Astrocyte (in vitro differentiated cells and primary cell): Measurements from ENCODE around the gene IRF4. TPM values are rescaled to one million over a fixed set of nuclear protein-coding genes. Genes with fewer than 3 reads are reported as not detected.

Source experiments
- DNase-seq: peaks from one replicate; pipeline ENCODE4 v3.0.0-alpha.2; 2010; ENCODE audit warnings: low read depth
- FAIRE-seq: peaks from 2 replicates; lab custom pipeline; 2011; peaks lifted over from hg19 to GRCh38; lab: Jason Lieb, UNC
- H2AFZ ChIP-seq: 2 replicates; pipeline ENCODE4 v1.6.0; 2012; ENCODE audit warnings: low read depth, low read length, inconsistent platforms
- H3K27ac ChIP-seq: 2 replicates; pipeline ENCODE4 v1.5.1; 2011; ENCODE audit warnings: low read depth, low read length, inconsistent platforms
- H3K27me3 ChIP-seq: 2 replicates; pipeline ENCODE4 v1.6.0; 2011; ENCODE audit warnings: low read length, inconsistent platforms; ENCODE audit not compliant: insufficient read depth
- H3K36me3 ChIP-seq: 2 replicates; pipeline ENCODE4 v1.5.1; 2011; ENCODE audit warnings: low read length, inconsistent platforms; ENCODE audit not compliant: insufficient read depth
- H3K4me1 ChIP-seq: 2 replicates; pipeline ENCODE4 v1.5.1; 2011; ENCODE audit warnings: low read length, inconsistent platforms; ENCODE audit not compliant: insufficient read depth
- H3K4me2 ChIP-seq: 2 replicates; pipeline ENCODE4 v1.6.0; 2012; ENCODE audit warnings: low read length, inconsistent platforms
- H3K4me3 ChIP-seq: 2 replicates; pipeline ENCODE4 v1.5.1; 2011; ENCODE audit warnings: low read depth, mild to moderate bottlenecking, low read length, inconsistent platforms; ENCODE audit not compliant: insufficient read depth
- H3K79me2 ChIP-seq: 2 replicates; pipeline ENCODE4 v1.6.0; 2012; ENCODE audit warnings: mild to moderate bottlenecking, low read length, inconsistent platforms; ENCODE audit not compliant: insufficient read depth
- H3K9ac ChIP-seq: 2 replicates; pipeline ENCODE4 v1.6.0; 2012; ENCODE audit warnings: mild to moderate bottlenecking, low read length, inconsistent platforms
- H3K9me3 ChIP-seq: 2 replicates; pipeline ENCODE4 v1.5.1; 2012; ENCODE audit warnings: low read depth, mild to moderate bottlenecking, low read length, inconsistent platforms; ENCODE audit not compliant: insufficient read depth
- H4K20me1 ChIP-seq: 2 replicates; pipeline ENCODE4 v1.6.0; 2012; ENCODE audit warnings: low read length, inconsistent platforms; ENCODE audit not compliant: insufficient read depth
- H3K27ac Mint-ChIP-seq: one replicate; pipeline ENCODE4 v1.8.0; 2021; ENCODE audit warnings: mild to moderate bottlenecking, mixed read lengths; ENCODE audit not compliant: unreplicated experiment
- H3K27me3 Mint-ChIP-seq: one replicate; pipeline ENCODE4 v1.8.0; 2021; ENCODE audit warnings: low read depth, mixed read lengths; ENCODE audit not compliant: unreplicated experiment
- H3K36me3 Mint-ChIP-seq: one replicate; pipeline ENCODE4 v1.8.0; 2021; ENCODE audit warnings: low read depth, mixed read lengths; ENCODE audit not compliant: unreplicated experiment
- H3K4me1 Mint-ChIP-seq: one replicate; pipeline ENCODE4 v1.8.0; 2021; ENCODE audit warnings: low read depth, mixed read lengths; ENCODE audit not compliant: unreplicated experiment
- H3K4me3 Mint-ChIP-seq: one replicate; pipeline ENCODE4 v1.8.0; 2021; ENCODE audit warnings: mild to moderate bottlenecking, moderate library complexity, mixed read lengths; ENCODE audit not compliant: unreplicated experiment
- H3K9me3 Mint-ChIP-seq: one replicate; pipeline ENCODE4 v1.8.0; 2021; ENCODE audit warnings: mild to moderate bottlenecking, mixed read lengths; ENCODE audit not compliant: unreplicated experiment
- CTCF ChIP-seq: IDR thresholded peaks from 2 replicates; pipeline ENCODE4 v1.5.1; 2011; ENCODE audit warnings: low read depth, mild to moderate bottlenecking, inconsistent platforms, low read length, moderate library complexity; ENCODE audit not compliant: insufficient read depth
- EZH2 ChIP-seq: IDR thresholded peaks from 2 replicates; pipeline ENCODE4 v1.6.1; 2012; ENCODE audit warnings: mild to moderate bottlenecking, low read length, inconsistent platforms; ENCODE audit not compliant: insufficient read depth
- total RNA-seq: library from RNA; stranded (reverse); gene quantifications from 2 replicates; pipeline ENCODE4 v1.2.1, GENCODE V29; 2021

The IRF4 gene
- total RNA-seq, 1 donor from 2014 or later: 0.30 TPM

GRCh38 chr6:448296-449056 is 56.9 kb downstream of the IRF4 start:
- H3K36me3 Mint-ChIP-seq: no peaks in the 10 kb centered on the region
- H3K4me2 ChIP-seq: no peak overlapping the region
- FAIRE-seq (no peak), DNase-seq (no peak)
- no peaks in the 10 kb centered on the region for H3K4me1 Mint-ChIP-seq
- H3K27ac ChIP-seq: no peak overlapping the region
- TF ChIP-seq EZH2: no peak
- no peak for TF ChIP-seq CTCF
- no peak overlapping the region for H3K4me3 Mint-ChIP-seq
- peaks cover 30% of the 10 kb centered on the region for H3K27me3 Mint-ChIP-seq
- H3K27me3 ChIP-seq: peaks cover 5% of the 10 kb centered on the region
- H3K79me2 ChIP-seq: no peaks in the 10 kb centered on the region
- no peaks in the 10 kb centered on the region for H4K20me1 ChIP-seq
- no peaks in the 10 kb centered on the region for H3K4me1 ChIP-seq
- H3K4me3 ChIP-seq: no peak overlapping the region
- peaks cover 10% of the 10 kb centered on the region for H3K9me3 Mint-ChIP-seq
- H2AFZ ChIP-seq: no peak overlapping the region
- no peaks in the 10 kb centered on the region for H3K36me3 ChIP-seq
- no peak overlapping the region for H3K27ac Mint-ChIP-seq
- no peak overlapping the region for H3K9ac ChIP-seq
- H3K9me3 ChIP-seq: peaks cover 7% of the 10 kb centered on the region

DNA sequence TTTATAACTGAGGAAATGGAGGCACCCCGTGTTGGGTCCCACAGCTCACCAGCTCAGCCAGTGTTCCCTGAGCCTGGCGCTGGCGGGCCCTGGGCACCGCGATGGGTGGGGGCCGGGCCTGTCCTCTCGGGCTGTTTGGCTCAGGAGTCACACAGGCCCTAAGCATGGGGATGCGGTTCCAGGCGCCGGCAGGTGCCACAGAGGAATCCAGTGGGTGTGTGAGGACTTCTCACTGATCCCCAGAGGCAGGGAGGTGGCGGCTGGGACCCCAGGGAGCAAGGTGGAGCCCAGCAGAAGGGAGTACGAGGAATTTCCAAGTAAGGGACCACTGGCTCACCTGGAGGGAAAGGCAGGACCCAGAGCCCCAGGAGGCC is 57.5 kb downstream of the IRF4 start:
- Mint-ChIP-seq H3K4me3 (no peak overlapping the region), H3K9me3 (peaks cover 10% of the 10 kb centered on the region), H3K27me3 (peaks cover 25% of the 10 kb centered on the region), H3K4me1 (no peaks in the 10 kb centered on the region), H3K27ac (no peak overlapping the region), H3K36me3 (no peaks in the 10 kb centered on the region)
- H3K9me3 ChIP-seq: peaks cover 2% of the 10 kb centered on the region
- no peak for FAIRE-seq
- H2AFZ ChIP-seq: no peak overlapping the region
- H3K4me1 ChIP-seq: no peaks in the 10 kb centered on the region
- H4K20me1 ChIP-seq: no peaks in the 10 kb centered on the region
- no peak overlapping the region for H3K27ac ChIP-seq
- H3K9ac ChIP-seq: no peak overlapping the region
- TF ChIP-seq CTCF: no peak
- TF ChIP-seq EZH2: no peak
- H3K4me2 ChIP-seq: no peak overlapping the region
- H3K79me2 ChIP-seq: no peaks in the 10 kb centered on the region
- H3K36me3 ChIP-seq: no peaks in the 10 kb centered on the region
- H3K27me3 ChIP-seq: peaks cover 7% of the 10 kb centered on the region
- H3K4me3 ChIP-seq: no peak overlapping the region
- no peak for DNase-seq
